MM.1S (cell line): ENCODE data around the gene ZGPAT.

Experiments
- CTCF ChIP-seq: fragments of 300-600 bp; sonication (generic); IDR thresholded peaks from 2 replicates; pipeline ENCODE4 v1.5.1; 2016; ENCODE audit warnings: antibody characterized with exemption, low read length, mixed read lengths
- EZH2 ChIP-seq: fragments of 300-600 bp; sonication (generic); optimal IDR thresholded peaks from 2 replicates; pipeline ENCODE3; 2017; ENCODE audit warnings: low read depth, mild to moderate bottlenecking, antibody characterized with exemption, low read length, mixed read lengths
- EZH2phosphoT487 ChIP-seq: fragments of 300-600 bp; sonication (generic); IDR thresholded peaks from 2 replicates; pipeline ENCODE4 v1.6.1; 2018; ENCODE audit warnings: antibody characterized with exemption, low read length

- TF ChIP-seq EZH2, result no peak
- no peak for TF ChIP-seq CTCF
- no peak for TF ChIP-seq EZH2phosphoT487
These were observed 62.1 kb downstream of the ZGPAT start for GRCh38 chr20:63769891-63770474.
